SH-SY5Y (cell line): ENCODE results near the gene ELOVL2.

Experiments
- GATA2 ChIP-seq: IDR thresholded peaks from 2 replicates; pipeline ENCODE4 v1.6.1; 2011; ENCODE audit warnings: mild to moderate bottlenecking, low read depth, low read length
- GATA3 ChIP-seq: IDR thresholded peaks from 2 replicates; pipeline ENCODE4 v1.6.1; 2011; ENCODE audit warnings: low read depth, mild to moderate bottlenecking, low read length, moderate library complexity

GRCh38 chr6:10962673-10963072 lies 81.4 kb downstream of the ELOVL2 start:
- TF ChIP-seq GATA3 (no peak), GATA2 (no peak)
